Activated B cell treated with CpG ODN at 0.5 μM for 24 hours (primary cell): ENCODE results near the gene THSD7A. TPM values are rescaled to one million over a fixed set of nuclear protein-coding genes. Genes with fewer than 3 reads are reported as not detected.

ENCODE experiments used
- ATAC-seq: fragments of 200-7000 bp; cut with Tn5 transposase; one replicate; pipeline ENCODE4 v1.10.0; 2021; ENCODE audit warnings: low read depth, mild to moderate bottlenecking, moderate library complexity
- CTCF ChIA-PET: fragments of 350-600 bp; sonication (Branson Sonifier 250); formaldehyde crosslinking; loops from one replicate; lab custom pipeline; 2021; ENCODE audit warnings: antibody characterized with exemption; lab: Charles Lee
- POLR2A ChIA-PET: fragments of 350-600 bp; sonication (Branson Sonifier 250); formaldehyde crosslinking; loops from one replicate; lab custom pipeline; 2021; ENCODE audit warnings: antibody characterized with exemption; lab: Charles Lee
- DNase-seq: peaks from one replicate; pipeline ENCODE4 v3.0.0; 2022
- H3K27ac Mint-ChIP-seq: one replicate; pipeline ENCODE4 v1.8.0; 2020; ENCODE audit warnings: mixed read lengths
- H3K27me3 Mint-ChIP-seq: one replicate; pipeline ENCODE4 v1.8.0; 2021; ENCODE audit warnings: mixed read lengths
- H3K36me3 Mint-ChIP-seq: one replicate; pipeline ENCODE4 v1.8.0; 2021; ENCODE audit warnings: low read depth, mixed read lengths
- H3K4me1 Mint-ChIP-seq: one replicate; pipeline ENCODE4 v1.8.0; 2021; ENCODE audit warnings: mixed read lengths
- H3K4me3 Mint-ChIP-seq: one replicate; pipeline ENCODE4 v1.8.0; 2020; ENCODE audit warnings: mild to moderate bottlenecking, mixed read lengths
- H3K9me3 Mint-ChIP-seq: one replicate; pipeline ENCODE4 v1.8.0; 2020; ENCODE audit warnings: mixed read lengths
- CTCF ChIP-seq: fragments of 200-600 bp; IDR thresholded peaks from one replicate; pipeline ENCODE4 v1.8.0; 2022; ENCODE audit warnings: antibody characterized with exemption, mild to moderate bottlenecking
- intact Hi-C: fragments of 100-400 bp; cut with micrococcal nuclease; formaldehyde crosslinking; loops from one replicate; pipeline ENCODE4 v1.15.1; 2024
- total RNA-seq: library from RNA; stranded (reverse); gene quantifications from 2 replicates; pipeline ENCODE4 v1.2.3, GENCODE V29; 2022

Gene THSD7A
- total RNA-seq, 1 donor from 2014 or later = not detected

- DNase-seq (no peak), ATAC-seq (no peak)
- TF ChIP-seq CTCF = no peak
- intact Hi-C loops = no loop called here
- Mint-ChIP-seq H3K9me3 (no peaks in the 10 kb centered on the region), H3K27ac (no peak overlapping the region), H3K36me3 (no peaks in the 10 kb centered on the region), H3K4me3 (no peak overlapping the region), H3K27me3 (no peaks in the 10 kb centered on the region), H3K4me1 (no peaks in the 10 kb centered on the region)
- ChIA-PET POLR2A (no interaction called here), CTCF (no interaction called here)
These were observed 163.3 kb downstream of the THSD7A start for GRCh38 chr7:11668727-11669126.

GRCh38 chr7:11667810-11668185 lies 164.2 kb downstream of the THSD7A start:
- Mint-ChIP-seq H3K36me3 (no peaks in the 10 kb centered on the region), H3K9me3 (no peaks in the 10 kb centered on the region), H3K4me1 (no peaks in the 10 kb centered on the region), H3K27me3 (no peaks in the 10 kb centered on the region), H3K4me3 (no peak overlapping the region), H3K27ac (no peak overlapping the region)
- ChIA-PET CTCF (no interaction called here), POLR2A (no interaction called here)
- intact Hi-C loops = no loop called here
- DNase-seq = no peak
- no peak for TF ChIP-seq CTCF
- ATAC-seq = no peak

- no peak for TF ChIP-seq CTCF
- POLR2A ChIA-PET = no interaction called here
- no peaks in the 10 kb centered on the region for H3K27me3 Mint-ChIP-seq
- no peak overlapping the region for H3K27ac Mint-ChIP-seq
- no peak overlapping the region for H3K4me3 Mint-ChIP-seq
- no peaks in the 10 kb centered on the region for H3K4me1 Mint-ChIP-seq
- no peak for DNase-seq
- CTCF ChIA-PET = no interaction called here
- ATAC-seq = no peak
- no peaks in the 10 kb centered on the region for H3K36me3 Mint-ChIP-seq
- no peaks in the 10 kb centered on the region for H3K9me3 Mint-ChIP-seq
- intact Hi-C loops = no loop called here
These were observed 164.8 kb downstream of the THSD7A start for GRCh38 chr7:11667071-11667809.

GRCh38 chr7:11665357-11665756 lies 166.6 kb downstream of the THSD7A start:
- POLR2A ChIA-PET = no interaction called here
- no peak for ATAC-seq
- no peak for DNase-seq

GRCh38 chr7:11655642-11656041 lies 176.4 kb downstream of the THSD7A start:
- Mint-ChIP-seq H3K36me3 (no peaks in the 10 kb centered on the region), H3K4me3 (no peak overlapping the region), H3K9me3 (no peaks in the 10 kb centered on the region), H3K4me1 (no peaks in the 10 kb centered on the region), H3K27ac (no peak overlapping the region), H3K27me3 (no peaks in the 10 kb centered on the region)
- CTCF ChIA-PET = no interaction called here
- intact Hi-C loops = no loop called here
- POLR2A ChIA-PET = no interaction called here
- TF ChIP-seq CTCF = no peak
- DNase-seq (no peak), ATAC-seq (no peak)

More at GRCh38 chr7:11665357-11665756, 166.6 kb downstream of the THSD7A start:
- intact Hi-C loops = no loop called here
- Mint-ChIP-seq H3K27me3 (no peaks in the 10 kb centered on the region), H3K9me3 (no peaks in the 10 kb centered on the region), H3K4me3 (no peak overlapping the region), H3K36me3 (no peaks in the 10 kb centered on the region), H3K27ac (no peak overlapping the region), H3K4me1 (no peaks in the 10 kb centered on the region)
- no peak for TF ChIP-seq CTCF
- CTCF ChIA-PET = no interaction called here
